ENCODE measurements around the gene SEL1L3.
"Not testable (repeated sequence)": the region's sequence is repeated elsewhere in the genome, so short reads cannot be mapped to it uniquely, and the experiment has no call there.

The SEL1L3 gene

DNA sequence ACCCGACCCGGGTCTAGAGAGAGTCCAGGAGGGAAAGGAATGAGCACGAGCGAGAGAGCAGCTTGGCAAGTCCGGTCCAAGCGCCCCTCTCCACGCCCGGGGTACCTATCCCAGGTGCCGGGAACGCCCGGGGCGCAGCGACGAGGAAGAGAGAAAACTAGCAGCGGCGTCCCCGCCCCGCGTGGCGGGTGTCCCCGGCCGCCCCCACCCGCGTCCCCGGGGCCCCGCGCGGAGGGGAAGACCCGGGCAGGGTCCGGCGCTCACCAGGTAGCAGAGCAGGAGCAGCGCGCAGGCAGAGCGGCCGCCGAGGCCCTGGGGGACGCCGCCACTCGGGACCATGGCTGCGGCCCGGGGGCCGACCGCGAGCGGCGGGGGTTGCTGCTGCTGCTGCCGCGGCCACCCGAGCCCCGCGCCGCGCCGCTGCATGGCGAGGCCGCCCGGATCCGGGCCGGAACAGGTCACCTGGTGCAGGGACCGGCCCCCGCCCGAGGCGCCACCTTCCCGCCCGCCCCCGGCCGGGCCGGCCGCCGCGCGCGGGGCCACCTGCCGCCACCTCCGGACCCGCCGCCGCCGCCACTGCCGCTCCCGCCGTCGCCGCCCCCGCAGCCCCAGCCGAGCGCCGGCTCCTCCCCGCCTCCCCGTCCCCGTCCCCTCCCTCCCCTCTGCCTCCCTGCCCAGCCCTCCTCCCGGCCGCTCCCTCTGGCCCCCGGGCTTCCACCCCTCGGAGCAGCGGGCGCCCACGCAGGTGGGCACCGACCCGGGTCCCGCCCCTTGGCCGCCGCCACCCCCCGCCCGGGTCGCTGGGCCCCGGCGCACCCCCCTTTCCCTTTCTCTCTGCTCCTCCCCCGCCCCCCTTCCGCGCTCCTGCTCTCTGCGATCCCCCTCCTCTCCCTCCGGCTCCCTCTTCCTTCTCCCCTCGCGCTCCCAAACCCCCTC lies at the start of gene SEL1L3:
SEL1L3 (minus strand) TSS at position 578 of the 936 bp plus-strand sequence; CDS start at position 426, 152 bp downstream.
- Histone ChIP-seq H3F3A (ENCODE audit: insufficient read depth) (peaks cover 87% of the 10 kb centered on the region), H3K27ac (ENCODE audit: low read depth, low read length) (peak within 1 kb of the TSS; percentile 100), H3K79me2 (ENCODE audit: insufficient read depth, low read length) (peaks cover 91% of the 10 kb centered on the region), H3K36me3 (ENCODE audit: low read length) (peaks cover 30% of the 10 kb centered on the region), H3K27me3 (ENCODE audit: low read length) (no peaks in the 10 kb centered on the region), H3K4me2 (ENCODE audit: low read depth, low read length, poor library complexity, severe bottlenecking) (peak within 1 kb of the TSS; percentile 97), H3K9ac (ENCODE audit: low read length) (peak within 1 kb of the TSS; percentile 97), H4K20me1 (ENCODE audit: low read depth, low read length) (peaks cover 14% of the 10 kb centered on the region; the same call in 1 of the 2 replicates), H3K9me2 (replicated peaks; ENCODE audit: insufficient read depth, low read length) (no peaks in the 10 kb centered on the region), H3K4me3 (ENCODE audit: insufficient read depth, low read length, poor library complexity, severe bottlenecking) (peak within 1 kb of the TSS; percentile 96), H3K9me3 (ENCODE audit: insufficient read depth, low read length) (no peaks in the 10 kb centered on the region), H2AFZ (ENCODE audit: low read depth, low read length, severe bottlenecking) (no peak within 1 kb of the TSS)
- TF ChIP-seq CTCF (IDR thresholded peaks at IDR 0.05; ENCODE audit: insufficient read depth, low read length, poor library complexity, severe bottlenecking), result no peak
- TF ChIP-seq EZH2phosphoT487 (conservative IDR thresholded peaks at IDR 0.05; ENCODE audit: low read length), result no peak

DNA sequence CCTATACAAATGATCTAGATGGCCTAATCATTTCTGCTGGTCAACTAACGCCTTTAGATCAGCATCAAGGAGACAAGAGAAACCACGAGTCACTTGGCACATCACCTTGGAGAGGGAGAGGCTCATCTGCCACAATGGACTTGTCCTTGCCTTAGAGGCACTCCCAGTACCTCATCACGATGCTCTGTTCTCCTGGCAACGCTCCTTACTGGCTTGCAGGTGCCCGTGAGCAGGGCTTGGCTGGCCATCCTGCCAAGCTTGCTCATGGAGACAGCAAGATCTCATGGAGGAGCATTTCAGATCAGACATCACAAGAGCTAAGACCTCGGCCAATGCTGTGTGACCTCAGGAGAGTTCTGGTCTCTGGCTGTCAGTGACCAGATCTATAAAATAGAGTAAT lies 48.6 kb upstream of the SEL1L3 start:
- Histone ChIP-seq H3K27ac (ENCODE audit: low read depth, low read length) (no peak overlapping the region), H3K4me3 (ENCODE audit: insufficient read depth, low read length, poor library complexity, severe bottlenecking) (no peak overlapping the region), H3K36me3 (ENCODE audit: low read length) (no peaks in the 10 kb centered on the region), H2AFZ (ENCODE audit: low read depth, low read length, severe bottlenecking) (no peak overlapping the region), H3K9me2 (replicated peaks; ENCODE audit: insufficient read depth, low read length) (no peaks in the 10 kb centered on the region), H3K79me2 (ENCODE audit: insufficient read depth, low read length) (peaks cover 13% of the 10 kb centered on the region), H3K9me3 (ENCODE audit: insufficient read depth, low read length) (peaks cover 3% of the 10 kb centered on the region; the same call in 1 of the 2 replicates), H3K4me2 (ENCODE audit: low read depth, low read length, poor library complexity, severe bottlenecking) (no peak overlapping the region), H3F3A (ENCODE audit: insufficient read depth) (0 out of 2 replicates have a peak, but pooled peaks cover 16% of the 10 kb centered on the region), H3K27me3 (ENCODE audit: low read length) (no peaks in the 10 kb centered on the region), H3K9ac (ENCODE audit: low read length) (no peak overlapping the region), H4K20me1 (ENCODE audit: low read depth, low read length) (no peaks in the 10 kb centered on the region)
- TF ChIP-seq CTCF (IDR thresholded peaks at IDR 0.05; ENCODE audit: insufficient read depth, low read length, poor library complexity, severe bottlenecking) (no peak), EZH2phosphoT487 (conservative IDR thresholded peaks at IDR 0.05; ENCODE audit: low read length) (no peak)

- Histone ChIP-seq H3K36me3 (ENCODE audit: low read length) (no peaks in the 10 kb centered on the region), H2AFZ (ENCODE audit: low read depth, low read length, severe bottlenecking) (no peak overlapping the region), H3K27ac (ENCODE audit: low read depth, low read length) (no peak overlapping the region), H3K4me2 (ENCODE audit: low read depth, low read length, poor library complexity, severe bottlenecking) (no peak overlapping the region), H3F3A (ENCODE audit: insufficient read depth) (0 out of 2 replicates have a peak, but pooled peaks cover 5% of the 10 kb centered on the region), H3K79me2 (ENCODE audit: insufficient read depth, low read length) (no peaks in the 10 kb centered on the region), H3K9me3 (ENCODE audit: insufficient read depth, low read length) (peaks cover 3% of the 10 kb centered on the region; the same call in 1 of the 2 replicates), H3K27me3 (ENCODE audit: low read length) (no peaks in the 10 kb centered on the region), H3K9me2 (replicated peaks; ENCODE audit: insufficient read depth, low read length) (no peaks in the 10 kb centered on the region), H4K20me1 (ENCODE audit: low read depth, low read length) (no peaks in the 10 kb centered on the region), H3K4me3 (ENCODE audit: insufficient read depth, low read length, poor library complexity, severe bottlenecking) (no peak overlapping the region), H3K9ac (ENCODE audit: low read length) (no peak overlapping the region)
- no peak for TF ChIP-seq CTCF (IDR thresholded peaks at IDR 0.05; ENCODE audit: insufficient read depth, low read length, poor library complexity, severe bottlenecking)
- no peak for TF ChIP-seq EZH2phosphoT487 (conservative IDR thresholded peaks at IDR 0.05; ENCODE audit: low read length)
These were observed 45.7 kb upstream of the SEL1L3 start for GRCh38 chr4:25908491-25908901.

DNA sequence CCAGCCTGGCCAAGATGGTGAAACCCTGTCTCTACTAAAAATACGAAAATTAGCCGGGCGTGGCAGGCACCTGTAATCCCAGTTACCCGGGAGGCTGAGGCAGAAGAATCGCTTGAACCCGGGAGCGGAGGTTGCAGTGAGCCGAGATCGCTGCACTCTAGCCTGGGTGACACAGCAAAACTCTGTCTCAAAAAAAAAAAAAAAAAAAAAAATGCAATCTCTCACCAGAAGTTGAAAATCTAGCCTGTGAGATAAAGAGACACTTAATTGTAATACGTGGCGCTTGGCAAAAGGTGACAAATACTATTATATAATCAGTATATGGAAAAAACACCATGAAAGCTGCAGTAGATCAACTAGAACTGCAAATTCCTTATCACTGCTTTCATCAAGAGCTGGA lies 43.3 kb upstream of the SEL1L3 start:
- not testable (repeated sequence) for H2AFZ ChIP-seq (ENCODE audit: low read depth, low read length, severe bottlenecking); H3K4me3 ChIP-seq (ENCODE audit: insufficient read depth, low read length, poor library complexity, severe bottlenecking); H3K9me3 ChIP-seq (ENCODE audit: insufficient read depth, low read length); H4K20me1 ChIP-seq (ENCODE audit: low read depth, low read length); H3K27me3 ChIP-seq (ENCODE audit: low read length); H3K4me2 ChIP-seq (ENCODE audit: low read depth, low read length, poor library complexity, severe bottlenecking); H3K36me3 ChIP-seq (ENCODE audit: low read length); H3F3A ChIP-seq (ENCODE audit: insufficient read depth); H3K9ac ChIP-seq (ENCODE audit: low read length); H3K9me2 ChIP-seq (replicated peaks; ENCODE audit: insufficient read depth, low read length); H3K79me2 ChIP-seq (ENCODE audit: insufficient read depth, low read length); H3K27ac ChIP-seq (ENCODE audit: low read depth, low read length)

Data from SU-DHL-6 (cell line).